Keratinocyte (primary cell): ENCODE results near the gene DCST2. TPM values are rescaled to one million over a fixed set of nuclear protein-coding genes. Genes with fewer than 3 reads are reported as not detected.

Experiments used
- DNase-seq: peaks from one replicate; pipeline ENCODE4 v3.0.0-alpha.2; 2011; ENCODE audit warnings: low read depth, missing footprints, low spot score
- FAIRE-seq: peaks from 2 replicates; lab custom pipeline; 2011; peaks lifted over from hg19 to GRCh38; lab: Jason Lieb, UNC
- H2AFZ ChIP-seq: 2 replicates; pipeline ENCODE4 v1.6.0; 2012; ENCODE audit warnings: low read length, control low read depth, inconsistent platforms; ENCODE audit not compliant: control insufficient read depth
- H3K27ac ChIP-seq: 2 replicates; pipeline ENCODE4 v1.5.1; 2011; ENCODE audit warnings: low read length; ENCODE audit not compliant: control insufficient read depth, insufficient read depth
- H3K27me3 ChIP-seq: 3 replicates; pipeline ENCODE4 v1.6.0; 2011; ENCODE audit warnings: low read length; ENCODE audit not compliant: control insufficient read depth, insufficient read depth; ENCODE audit errors: extremely low read depth
- H3K36me3 ChIP-seq, 2 experiments: 2 replicates in 1 of 2; 3 replicates in 1 of 2; pipeline ENCODE4 v1.5.1; 2011; ENCODE audit warnings: low read length in 2 of 2, mild to moderate bottlenecking in 1 of 2; ENCODE audit not compliant: control insufficient read depth in 2 of 2, insufficient read depth in 2 of 2; ENCODE audit errors: extremely low read depth in 1 of 2
- H3K4me1 ChIP-seq: 3 replicates; pipeline ENCODE4 v1.5.1; 2011; ENCODE audit warnings: low read length; ENCODE audit not compliant: control insufficient read depth, insufficient read depth; ENCODE audit errors: extremely low read depth
- H3K4me2 ChIP-seq: 3 replicates; pipeline ENCODE4 v1.6.0; 2011; ENCODE audit warnings: low read depth, low read length; ENCODE audit not compliant: control insufficient read depth, insufficient read depth; ENCODE audit errors: extremely low read depth
- H3K4me3 ChIP-seq, 3 experiments: fragments of 200-600 bp in 1 of 3; sonication (generic) in 1 of 3; 2 replicates in 2 of 3; 3 replicates in 1 of 3; pipeline ENCODE4 v1.5.1; 2011 to 2016; ENCODE audit warnings: low read length in 3 of 3, mild to moderate bottlenecking in 3 of 3, control low read depth in 2 of 3, inconsistent platforms in 1 of 3, low read depth in 1 of 3, mixed read lengths in 1 of 3, mixed run types in 1 of 3, moderate library complexity in 1 of 3; ENCODE audit not compliant: control insufficient read depth in 2 of 3, insufficient read depth in 2 of 3; ENCODE audit errors: extremely low read depth in 1 of 3
- H3K79me2 ChIP-seq: 2 replicates; pipeline ENCODE4 v1.6.0; 2012; ENCODE audit warnings: low read length; ENCODE audit not compliant: control insufficient read depth, insufficient read depth
- H3K9ac ChIP-seq: 3 replicates; pipeline ENCODE4 v1.6.0; 2011; ENCODE audit warnings: low read length; ENCODE audit not compliant: control insufficient read depth, insufficient read depth; ENCODE audit errors: extremely low read depth
- H3K9me1 ChIP-seq: 3 replicates; pipeline ENCODE4 v1.6.0; 2011; ENCODE audit warnings: low read length; ENCODE audit not compliant: control insufficient read depth, insufficient read depth; ENCODE audit errors: extremely low read depth
- H3K9me3 ChIP-seq: 2 replicates; pipeline ENCODE4 v1.5.1; 2012; ENCODE audit warnings: low read depth, low read length; ENCODE audit not compliant: control insufficient read depth
- H4K20me1 ChIP-seq: 3 replicates; pipeline ENCODE4 v1.6.0; 2011; ENCODE audit warnings: low read length; ENCODE audit not compliant: control insufficient read depth, insufficient read depth; ENCODE audit errors: extremely low read depth
- EZH2 ChIP-seq: IDR thresholded peaks from one replicate; pipeline ENCODE4 v1.6.1; 2012; ENCODE audit warnings: inconsistent platforms, mild to moderate bottlenecking, low read length, moderate library complexity
- dilution Hi-C: fragments of 300-500 bp; cut with MboI; formaldehyde crosslinking; loops from one replicate; pipeline ENCODE4 v1.7.0; 2020; ENCODE audit warnings: low sequenced_read_pairs; ENCODE audit not compliant: extremely low pct_ligation_motif_present
- polyA plus RNA-seq, 5 experiments: library from polyadenylated mRNA; depleted of rRNA in 3 of 5; stranded (reverse) in 3 of 5; stranded (forward) in 1 of 5; unstranded in 1 of 5; fragments of >200 nt; gene quantifications; 1 replicate in 1 of 5; 2 replicates in 3 of 5; 3 replicates in 1 of 5; pipeline versions ENCODE4 v1.2.1 to v1.2.3, GENCODE V29; 2011 to 2012; ENCODE audit warnings: missing spikeins in 2 of 5, low read depth in 1 of 5, low replicate concordance in 1 of 5
- TF ChIP-seq, protein P1 (sequence below), 3 experiments: IDR thresholded peaks in 1 of 3; conservative IDR thresholded peaks in 1 of 3; optimal IDR thresholded peaks in 1 of 3; 2 replicates in 2 of 3; 3 replicates in 1 of 3; pipeline versions ENCODE3 to v1.5.1; 2011; ENCODE audit warnings: low read length in 3 of 3, mild to moderate bottlenecking in 3 of 3, moderate library complexity in 2 of 3, control low read depth in 1 of 3, inconsistent platforms in 1 of 3; ENCODE audit not compliant: insufficient read depth in 2 of 3; ENCODE audit errors: extremely low read depth in 1 of 3

The DCST2 gene
- polyA plus RNA-seq, 1 donor (not counting 4 experiments of a cell fraction or from before 2014, with no cell fraction given), result 0.14 TPM

DNA sequence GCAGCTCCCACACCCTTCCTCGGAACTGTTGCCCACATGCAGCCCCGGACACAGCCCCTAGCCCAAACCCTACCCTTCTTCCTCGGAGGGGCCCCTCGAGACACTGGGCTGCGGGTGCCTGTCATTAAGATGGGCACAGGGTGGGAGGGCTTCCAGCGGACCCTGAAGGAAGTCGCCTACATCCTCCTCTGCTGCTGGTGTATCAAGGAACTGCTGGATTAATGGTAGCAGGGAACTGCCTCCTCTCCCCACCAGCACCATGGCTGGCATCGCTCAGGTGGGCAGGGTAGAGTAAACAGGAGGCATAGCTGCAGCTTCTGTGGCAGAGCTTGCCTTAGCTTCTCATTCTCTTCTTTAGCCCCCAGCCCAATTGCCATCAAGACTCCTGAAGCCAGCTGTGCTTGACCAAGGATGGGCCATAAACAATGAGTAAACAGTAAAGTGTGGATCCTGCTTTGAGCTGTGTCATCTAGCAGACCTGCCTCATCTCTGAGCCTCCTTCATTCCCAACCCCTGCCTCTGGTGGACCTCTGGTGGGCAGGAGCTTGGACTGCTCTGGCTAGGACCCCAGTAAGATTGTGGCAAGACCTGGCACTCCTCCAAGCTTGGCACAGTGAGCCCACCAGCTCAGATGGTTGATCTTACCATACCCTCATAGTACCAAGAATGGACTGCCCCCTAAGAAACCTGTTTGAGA lies 39.9 kb downstream of the DCST2 start, which contains the start of gene LENEP:
Gene LENEP (plus strand): TSS at position 15 of the 697 bp plus-strand sequence. CDS start 22 bp downstream, at position 37.
- H3K27me3 ChIP-seq, result no peaks in the 10 kb centered on the region
- DNase-seq (no peak), FAIRE-seq (no peak)
- H3K9me1 ChIP-seq, result no peaks in the 10 kb centered on the region
- no peaks in the 10 kb centered on the region for H3K9me3 ChIP-seq
- H3K79me2 ChIP-seq, result peaks cover 10% of the 10 kb centered on the region
- no peaks in the 10 kb centered on the region for H3K4me1 ChIP-seq
- H3K9ac ChIP-seq, result no peak within 1 kb of the TSS
- H3K4me2 ChIP-seq, result no peak within 1 kb of the TSS
- TF ChIP-seq, protein P1, sequence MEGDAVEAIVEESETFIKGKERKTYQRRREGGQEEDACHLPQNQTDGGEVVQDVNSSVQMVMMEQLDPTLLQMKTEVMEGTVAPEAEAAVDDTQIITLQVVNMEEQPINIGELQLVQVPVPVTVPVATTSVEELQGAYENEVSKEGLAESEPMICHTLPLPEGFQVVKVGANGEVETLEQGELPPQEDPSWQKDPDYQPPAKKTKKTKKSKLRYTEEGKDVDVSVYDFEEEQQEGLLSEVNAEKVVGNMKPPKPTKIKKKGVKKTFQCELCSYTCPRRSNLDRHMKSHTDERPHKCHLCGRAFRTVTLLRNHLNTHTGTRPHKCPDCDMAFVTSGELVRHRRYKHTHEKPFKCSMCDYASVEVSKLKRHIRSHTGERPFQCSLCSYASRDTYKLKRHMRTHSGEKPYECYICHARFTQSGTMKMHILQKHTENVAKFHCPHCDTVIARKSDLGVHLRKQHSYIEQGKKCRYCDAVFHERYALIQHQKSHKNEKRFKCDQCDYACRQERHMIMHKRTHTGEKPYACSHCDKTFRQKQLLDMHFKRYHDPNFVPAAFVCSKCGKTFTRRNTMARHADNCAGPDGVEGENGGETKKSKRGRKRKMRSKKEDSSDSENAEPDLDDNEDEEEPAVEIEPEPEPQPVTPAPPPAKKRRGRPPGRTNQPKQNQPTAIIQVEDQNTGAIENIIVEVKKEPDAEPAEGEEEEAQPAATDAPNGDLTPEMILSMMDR (optimal IDR thresholded peaks at IDR 0.05 in 1 of 3, IDR thresholded peaks at IDR 0.05 in 1 of 3, conservative IDR thresholded peaks at IDR 0.05 in 1 of 3; ENCODE audit: extremely low read depth in 1 of 3, insufficient read depth in 2 of 3, low read length in 3 of 3), result no peak
- TF ChIP-seq EZH2, result no peak
- no peak within 1 kb of the TSS for H3K4me3 ChIP-seq
- H3K27ac ChIP-seq, result no peak within 1 kb of the TSS
- no peak within 1 kb of the TSS for H2AFZ ChIP-seq
- H3K36me3 ChIP-seq, result peaks cover 12 to 15% of the 10 kb centered on the region in 2 experiments
- H4K20me1 ChIP-seq, result peaks cover 2% of the 10 kb centered on the region
- dilution Hi-C loops, result no loop called here

DNA sequence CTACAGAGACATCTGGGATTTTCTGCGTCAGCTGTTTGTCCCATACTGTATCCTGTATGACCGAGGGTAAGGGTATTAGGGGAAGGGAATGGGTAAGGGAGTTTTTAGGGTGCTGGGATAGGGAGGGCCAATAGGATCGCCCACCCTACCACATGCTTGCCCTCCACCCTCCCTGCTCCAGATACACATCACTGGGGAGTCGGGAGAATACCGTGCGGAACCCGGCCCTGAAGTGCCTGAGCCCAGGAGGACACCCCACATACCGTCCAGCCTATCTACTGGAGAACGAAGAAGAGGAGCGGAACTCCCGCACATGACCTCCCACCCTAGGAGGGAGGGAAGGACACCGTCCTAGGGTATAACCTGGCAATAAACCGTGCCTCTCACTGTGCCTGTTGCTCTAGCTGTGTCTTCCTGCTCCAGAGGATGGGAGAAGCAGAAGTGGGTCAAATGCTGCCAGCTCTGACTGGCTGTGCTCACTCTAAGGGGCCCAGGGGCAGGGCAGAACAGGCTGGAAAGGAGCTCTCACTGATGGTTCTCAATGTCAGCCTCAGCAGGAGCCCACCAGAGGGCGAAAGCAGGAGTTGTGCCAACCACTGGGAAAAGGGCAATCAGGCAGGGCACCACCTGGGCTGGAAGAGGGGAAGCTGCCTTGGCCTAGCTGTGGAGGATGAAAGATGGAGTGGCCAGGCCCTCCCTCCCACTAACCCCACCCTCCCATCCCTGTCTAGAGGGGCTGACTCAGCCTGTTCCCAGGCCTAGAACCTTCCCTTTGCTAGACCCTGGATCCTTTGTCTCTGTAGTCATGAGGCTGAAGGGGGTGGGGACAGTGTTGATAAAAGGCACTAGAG lies 40.6 kb downstream of the DCST2 start:
- dilution Hi-C loops, result no loop called here
- Histone ChIP-seq H3K9ac (no peak overlapping the region), H3K79me2 (peaks cover 17% of the 10 kb centered on the region), H3K4me3 (no peak overlapping the region), H3K4me2 (no peak overlapping the region), H3K9me1 (no peaks in the 10 kb centered on the region), H2AFZ (no peak overlapping the region), H3K4me1 (no peaks in the 10 kb centered on the region), H3K36me3 (peaks cover 20 to 21% of the 10 kb centered on the region in 2 experiments), H3K27me3 (no peaks in the 10 kb centered on the region), H3K9me3 (no peaks in the 10 kb centered on the region), H4K20me1 (peaks cover 3% of the 10 kb centered on the region), H3K27ac (no peak overlapping the region)
- no peak for TF ChIP-seq EZH2
- TF ChIP-seq, protein P1 (optimal IDR thresholded peaks at IDR 0.05 in 1 of 3, IDR thresholded peaks at IDR 0.05 in 1 of 3, conservative IDR thresholded peaks at IDR 0.05 in 1 of 3; ENCODE audit: extremely low read depth in 1 of 3, insufficient read depth in 2 of 3, low read length in 3 of 3), result peak in 2 of 3 experiments; percentile 7 to 33
- DNase-seq (no peak), FAIRE-seq (no peak)
